SU-DHL-6 (cell line): ENCODE measurements around the gene CCNE1.

Source experiments
- H2AFZ ChIP-seq: fragments of 200-600 bp; sonication (generic); 2 replicates; pipeline ENCODE4 v1.6.1; 2014; ENCODE audit warnings: low read depth, mild to moderate bottlenecking, moderate library complexity, mixed read lengths, antibody characterized with exemption, low read length; ENCODE audit not compliant: severe bottlenecking
- H3F3A ChIP-seq: fragments of 200-600 bp; shearing (Covaris generic); 2 replicates; pipeline ENCODE4 v1.6.0; 2016; ENCODE audit warnings: antibody characterized with exemption, mild to moderate bottlenecking; ENCODE audit not compliant: insufficient read depth
- H3K27ac ChIP-seq: fragments of 200-600 bp; sonication (generic); 2 replicates; pipeline ENCODE4 v1.5.1; 2016; ENCODE audit warnings: low read depth, mild to moderate bottlenecking, low read length, moderate library complexity, mixed read lengths
- H3K27me3 ChIP-seq: fragments of 200-600 bp; sonication (generic), shearing (Covaris generic); 2 replicates; pipeline ENCODE4 v1.6.0; 2014; ENCODE audit warnings: mild to moderate bottlenecking, low read length
- H3K36me3 ChIP-seq: fragments of 200-600 bp; sonication (generic); 2 replicates; pipeline ENCODE4 v1.6.1; 2014; ENCODE audit warnings: mild to moderate bottlenecking, low read length, mixed read lengths
- H3K4me2 ChIP-seq: fragments of 300-600, 200-600 bp; shearing (Covaris generic), sonication (generic); 2 replicates; pipeline ENCODE4 v1.6.0; 2014; ENCODE audit warnings: low read length, low read depth, mild to moderate bottlenecking; ENCODE audit not compliant: poor library complexity, severe bottlenecking
- H3K4me3 ChIP-seq: fragments of 200-600 bp; sonication (generic); 2 replicates; pipeline ENCODE4 v1.5.1; 2014; ENCODE audit warnings: antibody characterized with exemption, low read length, mild to moderate bottlenecking, mixed read lengths; ENCODE audit not compliant: insufficient read depth, poor library complexity, severe bottlenecking
- H3K79me2 ChIP-seq: fragments of 200-600 bp; sonication (generic); 2 replicates; pipeline ENCODE4 v1.6.1; 2014; ENCODE audit warnings: mild to moderate bottlenecking, low read length, moderate library complexity; ENCODE audit not compliant: insufficient read depth
- H3K9ac ChIP-seq: fragments of 200-600 bp; sonication (generic); 2 replicates; pipeline ENCODE4 v1.7.0; 2014; ENCODE audit warnings: mild to moderate bottlenecking, low read length
- H3K9me2 ChIP-seq: fragments of 200-600 bp; sonication (generic); replicated peaks from 2 replicates; pipeline ENCODE4 v1.6.1; 2014; ENCODE audit warnings: low read length; ENCODE audit not compliant: insufficient read depth
- H3K9me3 ChIP-seq: fragments of 200-600 bp; sonication (generic); 2 replicates; pipeline ENCODE4 v1.6.1; 2014; ENCODE audit warnings: low read length, mixed read lengths; ENCODE audit not compliant: insufficient read depth
- H4K20me1 ChIP-seq: fragments of 200-600 bp; sonication (generic); 2 replicates; pipeline ENCODE4 v1.6.1; 2014; ENCODE audit warnings: low read depth, mild to moderate bottlenecking, antibody characterized with exemption, low read length, moderate library complexity, mixed read lengths
- CTCF ChIP-seq: fragments of 200-600 bp; sonication (generic); IDR thresholded peaks from one replicate; pipeline ENCODE4 v1.5.1; 2017; ENCODE audit warnings: antibody characterized with exemption, mild to moderate bottlenecking, low read length, moderate library complexity; ENCODE audit not compliant: insufficient read depth, poor library complexity, severe bottlenecking
- EZH2phosphoT487 ChIP-seq: fragments of 200-600 bp; sonication (generic), shearing (Covaris generic); conservative IDR thresholded peaks from 2 replicates; pipeline ENCODE4 v1.6.1; 2018; ENCODE audit warnings: mild to moderate bottlenecking, antibody characterized with exemption, low read length, moderate library complexity, mixed read lengths

Gene CCNE1

GRCh38 chr19:29807870-29808405 lies 3.9 kb upstream of the CCNE1 start:
- Histone ChIP-seq H3K4me3 (no peak overlapping the region), H2AFZ (no peak overlapping the region), H3K36me3 (no peaks in the 10 kb centered on the region), H3F3A (peaks cover 8% of the 10 kb centered on the region; the same call in 1 of the 2 replicates), H3K9me2 (no peaks in the 10 kb centered on the region), H3K79me2 (no peaks in the 10 kb centered on the region), H3K4me2 (no peak overlapping the region), H3K27ac (no peak overlapping the region), H3K9ac (no peak overlapping the region), H4K20me1 (no peaks in the 10 kb centered on the region), H3K9me3 (no peaks in the 10 kb centered on the region), H3K27me3 (no peaks in the 10 kb centered on the region)
- TF ChIP-seq CTCF: no peak
- no peak for TF ChIP-seq EZH2phosphoT487

DNA sequence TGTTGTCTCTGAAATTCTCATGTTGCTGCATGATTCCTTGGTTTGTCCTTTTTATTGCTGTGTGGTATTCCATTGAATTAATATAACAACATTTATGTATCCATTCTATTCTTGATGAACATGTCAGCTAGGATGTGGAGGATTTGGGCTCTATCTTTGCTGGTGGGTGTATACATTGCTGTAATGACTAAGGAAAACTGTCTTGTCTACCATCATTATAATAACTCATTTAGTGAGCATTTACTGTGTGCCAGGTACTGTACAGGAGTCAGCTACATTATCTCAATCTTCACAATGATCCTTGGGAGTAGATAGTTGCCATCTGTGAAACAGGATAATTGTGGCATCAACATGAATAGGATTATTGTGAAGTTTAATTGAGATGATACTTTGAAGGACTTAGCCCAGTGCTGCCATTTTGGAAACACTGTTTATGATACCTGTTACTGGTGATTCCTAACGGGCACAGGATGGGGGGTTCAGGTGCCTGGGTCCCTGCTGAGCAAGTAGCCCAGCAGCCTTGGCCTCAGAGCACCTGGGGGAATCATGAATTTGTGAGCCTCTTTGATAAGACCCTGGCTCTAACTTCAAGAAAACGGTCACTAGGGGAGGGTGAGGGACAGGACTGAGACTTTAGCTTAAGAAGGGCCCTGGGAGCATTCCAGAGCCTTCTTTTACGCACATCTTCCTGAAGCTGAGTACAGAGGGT lies 1.8 kb upstream of the CCNE1 start:
- Histone ChIP-seq H4K20me1 (no peaks in the 10 kb centered on the region), H3K4me2 (peak overlapping the region; percentile 81), H3K9me3 (no peaks in the 10 kb centered on the region), H3K79me2 (no peaks in the 10 kb centered on the region), H3K36me3 (no peaks in the 10 kb centered on the region), H3K9me2 (no peaks in the 10 kb centered on the region), H3K27me3 (no peaks in the 10 kb centered on the region), H2AFZ (no peak overlapping the region), H3F3A (peaks cover 17% of the 10 kb centered on the region), H3K4me3 (no peak overlapping the region), H3K9ac (peak overlapping the region; percentile 68), H3K27ac (no peak overlapping the region)
- no peak for TF ChIP-seq EZH2phosphoT487
- no peak for TF ChIP-seq CTCF

- Histone ChIP-seq H3K36me3 (no peaks in the 10 kb centered on the region), H3K27ac (peak overlapping the region; percentile 35; the same call in 1 of the 2 replicates), H2AFZ (peak overlapping the region; percentile 70), H3K4me2 (peak overlapping the region; percentile 81), H3K9me2 (no peaks in the 10 kb centered on the region), H3K4me3 (peak overlapping the region; percentile 60), H3F3A (peaks cover 17% of the 10 kb centered on the region), H4K20me1 (no peaks in the 10 kb centered on the region), H3K9ac (peak overlapping the region; percentile 68), H3K9me3 (no peaks in the 10 kb centered on the region), H3K79me2 (no peaks in the 10 kb centered on the region), H3K27me3 (no peaks in the 10 kb centered on the region)
- no peak for TF ChIP-seq CTCF
- no peak for TF ChIP-seq EZH2phosphoT487
Measured at GRCh38 chr19:29810504-29810871, 1.3 kb upstream of the CCNE1 start.
